Measurements from ENCODE around the gene CPNE5. TPM values are rescaled to one million over a fixed set of nuclear protein-coding genes. Genes with fewer than 3 reads are reported as not detected.

Gene CPNE5
- total and polyA plus RNA-seq, 2 experiments from 2014 or later, result 0.30 to 1.2 TPM

- TF ChIP-seq EZH2 (IDR thresholded peaks at IDR 0.05; ENCODE audit: borderline replicate concordance) (no peak), CTCF (IDR thresholded peaks at IDR 0.05; ENCODE audit: poor library complexity) (no peak), EZH2phosphoT487 (IDR thresholded peaks at IDR 0.05; ENCODE audit: low read depth, severe bottlenecking, unreplicated experiment) (no peak)
- no peak overlapping the region for H3K27ac ChIP-seq
- no peaks in the 10 kb centered on the region for H3K9me2 ChIP-seq (replicated peaks; ENCODE audit: insufficient read depth)
- no peaks in the 10 kb centered on the region for H3K36me3 ChIP-seq (replicated peaks; ENCODE audit: insufficient read depth, low read depth)
- peaks cover 4% of the 10 kb centered on the region for H3K27me3 ChIP-seq
- no peak overlapping the region for H3K4me3 ChIP-seq
- 83% methylated on average over 8 of the region's 8 CpGs for WGBS (ENCODE audit: low lambda C conversion rate, missing lambda C conversion rate)
- peaks cover 3% of the 10 kb centered on the region for H3K4me1 ChIP-seq (ENCODE audit: insufficient read depth)
- H3K79me2 ChIP-seq, result no peaks in the 10 kb centered on the region
- H3K4me2 ChIP-seq, result no peak overlapping the region
- no peaks in the 10 kb centered on the region for H4K20me1 ChIP-seq (ENCODE audit: insufficient read depth, poor library complexity, severe bottlenecking)
- no peaks in the 10 kb centered on the region for H3K9me3 ChIP-seq (ENCODE audit: low read depth)
- no peak for DNase-seq (ENCODE audit: low spot score)
- no peak overlapping the region for H2AFZ ChIP-seq
These were observed 57.6 kb downstream of the CPNE5 start for GRCh38 chr6:36781669-36782068.

DNA sequence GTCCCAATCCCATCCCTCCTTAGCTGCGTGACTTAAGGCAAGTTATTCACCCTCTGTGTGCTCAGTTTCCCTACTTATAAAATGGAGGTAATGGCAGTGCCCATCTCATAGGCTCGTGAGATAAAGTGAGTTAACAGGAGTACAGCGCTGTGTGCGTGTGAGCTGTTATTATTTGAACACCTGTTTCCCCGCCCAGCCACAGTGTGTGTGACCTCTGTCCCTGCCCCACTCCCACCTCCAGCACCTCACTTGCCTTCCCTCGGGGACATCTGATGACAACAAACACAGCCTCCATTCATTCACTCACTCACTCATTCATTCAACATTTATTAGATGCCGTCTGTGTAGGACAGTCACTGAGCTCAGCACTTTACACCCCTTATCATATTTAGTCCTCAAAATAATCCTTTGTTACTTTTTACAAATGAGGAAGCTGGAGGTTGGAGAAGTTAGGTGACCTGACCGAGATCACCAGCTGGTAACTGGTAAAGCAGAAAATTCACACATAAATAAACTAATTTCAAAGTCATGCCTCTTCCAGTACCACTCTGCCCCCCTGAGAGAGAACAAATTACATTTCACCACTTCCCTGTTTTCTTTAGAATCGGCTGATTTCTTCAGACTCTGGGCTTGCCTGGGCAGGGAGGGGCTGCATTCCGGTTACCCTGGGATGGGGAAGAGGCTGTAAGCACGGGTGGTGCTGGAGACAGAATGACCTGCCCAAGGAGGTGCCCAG, 58.6 kb downstream of the CPNE5 start:
- peak; percentile 61 for DNase-seq (ENCODE audit: low spot score)
- Histone ChIP-seq H2AFZ (no peak overlapping the region), H3K79me2 (no peaks in the 10 kb centered on the region), H4K20me1 (ENCODE audit: insufficient read depth, poor library complexity, severe bottlenecking) (no peaks in the 10 kb centered on the region), H3K36me3 (replicated peaks; ENCODE audit: insufficient read depth, low read depth) (no peaks in the 10 kb centered on the region), H3K9me3 (ENCODE audit: low read depth) (no peaks in the 10 kb centered on the region), H3K4me3 (no peak overlapping the region), H3K27me3 (peaks cover 4% of the 10 kb centered on the region), H3K9me2 (replicated peaks; ENCODE audit: insufficient read depth) (no peaks in the 10 kb centered on the region), H3K4me2 (no peak overlapping the region), H3K27ac (peak overlapping the region; percentile 24), H3K4me1 (ENCODE audit: insufficient read depth) (peaks cover 3% of the 10 kb centered on the region)
- 51% methylated on average over 11 of the region's 11 CpGs for WGBS (ENCODE audit: low lambda C conversion rate, missing lambda C conversion rate)
- TF ChIP-seq EZH2 (IDR thresholded peaks at IDR 0.05; ENCODE audit: borderline replicate concordance), result no peak

GRCh38 chr6:36779227-36779626, 60.0 kb downstream of the CPNE5 start:
- no peak overlapping the region for H2AFZ ChIP-seq
- no peak overlapping the region for H3K4me2 ChIP-seq
- no peaks in the 10 kb centered on the region for H3K9me2 ChIP-seq (replicated peaks; ENCODE audit: insufficient read depth)
- H3K4me1 ChIP-seq (ENCODE audit: insufficient read depth), result peaks cover 3% of the 10 kb centered on the region
- H3K4me3 ChIP-seq, result no peak overlapping the region
- no peak overlapping the region for H3K27ac ChIP-seq
- H4K20me1 ChIP-seq (ENCODE audit: insufficient read depth, poor library complexity, severe bottlenecking), result no peaks in the 10 kb centered on the region
- 88% methylated on average over 5 of the region's 5 CpGs for WGBS (ENCODE audit: low lambda C conversion rate, missing lambda C conversion rate)
- no peaks in the 10 kb centered on the region for H3K9me3 ChIP-seq (ENCODE audit: low read depth)
- peaks cover 4% of the 10 kb centered on the region for H3K27me3 ChIP-seq
- no peaks in the 10 kb centered on the region for H3K79me2 ChIP-seq
- DNase-seq (ENCODE audit: low spot score), result no peak
- TF ChIP-seq CTCF (IDR thresholded peaks at IDR 0.05; ENCODE audit: poor library complexity), result no peak
- H3K36me3 ChIP-seq (replicated peaks; ENCODE audit: insufficient read depth, low read depth), result no peaks in the 10 kb centered on the region

DNA sequence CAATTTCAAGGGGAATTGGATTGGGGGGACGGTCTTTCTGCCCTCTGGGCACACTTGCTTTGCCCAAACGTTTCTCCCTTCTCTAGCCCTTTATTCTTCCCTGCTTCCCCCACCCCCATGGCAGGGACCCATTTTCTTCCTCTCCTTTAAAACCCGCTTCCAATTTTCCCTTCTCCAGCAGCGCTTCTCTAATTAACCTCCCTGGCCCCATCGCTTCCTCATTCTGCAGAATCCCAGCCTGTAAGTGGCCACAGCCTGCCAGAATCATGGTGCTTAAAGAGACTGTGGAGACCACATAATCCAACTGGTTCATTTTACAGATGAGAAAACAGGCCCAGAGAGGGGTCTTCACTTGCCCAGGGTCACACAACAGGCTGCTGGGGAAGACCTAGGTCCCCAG, 61.4 kb downstream of the CPNE5 start:
- Histone ChIP-seq H3K4me1 (ENCODE audit: insufficient read depth) (peaks cover 3% of the 10 kb centered on the region), H3K27ac (no peak overlapping the region), H3K36me3 (replicated peaks; ENCODE audit: insufficient read depth, low read depth) (no peaks in the 10 kb centered on the region), H2AFZ (no peak overlapping the region), H3K9me2 (replicated peaks; ENCODE audit: insufficient read depth) (no peaks in the 10 kb centered on the region), H3K9me3 (ENCODE audit: low read depth) (no peaks in the 10 kb centered on the region), H3K4me2 (no peak overlapping the region), H3K4me3 (no peak overlapping the region), H4K20me1 (ENCODE audit: insufficient read depth, poor library complexity, severe bottlenecking) (no peaks in the 10 kb centered on the region), H3K27me3 (peaks cover 4% of the 10 kb centered on the region), H3K79me2 (no peaks in the 10 kb centered on the region)
- DNase-seq (ENCODE audit: low spot score), result no peak
- TF ChIP-seq EZH2 (IDR thresholded peaks at IDR 0.05; ENCODE audit: borderline replicate concordance), result no peak
- no peak for TF ChIP-seq CTCF (IDR thresholded peaks at IDR 0.05; ENCODE audit: poor library complexity)
- no peak for TF ChIP-seq EZH2phosphoT487 (IDR thresholded peaks at IDR 0.05; ENCODE audit: low read depth, severe bottlenecking, unreplicated experiment)
- 51% methylated on average over 5 of the region's 5 CpGs for WGBS (ENCODE audit: low lambda C conversion rate, missing lambda C conversion rate)
